ENCODE data around the gene PTPN14. TPM values are rescaled to one million over a fixed set of nuclear protein-coding genes. Genes with fewer than 3 reads are reported as not detected.
"Not testable (repeated sequence)": the region's sequence is repeated elsewhere in the genome, so short reads cannot be mapped to it uniquely, and the experiment has no call there.

PTPN14 gene
- total RNA-seq, 1 donor from 2014 or later = 25.1 TPM

- no peak for DNase-seq
- intact Hi-C loops (cut with DNase I) = no loop called here
- ATAC-seq (ENCODE audit: poor library complexity) = no peak
Measured at GRCh38 chr1:214520544-214521165, 30.7 kb downstream of the PTPN14 start.

- intact Hi-C loops (cut with DNase I) = no loop called here
- DNase-seq (no peak), ATAC-seq (ENCODE audit: poor library complexity) (no peak)
Measured at GRCh38 chr1:214518361-214518760, 33.0 kb downstream of the PTPN14 start.

GRCh38 chr1:214516434-214517326 lies 34.7 kb downstream of the PTPN14 start:
- ATAC-seq (ENCODE audit: poor library complexity) (no peak), DNase-seq (no peak)
- intact Hi-C loops (cut with DNase I) = no loop called here

GRCh38 chr1:214515544-214516433 lies 35.6 kb downstream of the PTPN14 start:
- DNase-seq = no peak
- no peak for ATAC-seq (ENCODE audit: poor library complexity)

GRCh38 chr1:214514819-214515383 lies 36.5 kb downstream of the PTPN14 start:
- no peak for ATAC-seq (ENCODE audit: poor library complexity)
- intact Hi-C loops (cut with DNase I) = no loop called here
- DNase-seq = no peak

More at GRCh38 chr1:214515544-214516433, 35.6 kb downstream of the PTPN14 start:
- intact Hi-C loops (cut with DNase I) = no loop called here

- ATAC-seq (ENCODE audit: poor library complexity) (no peak), DNase-seq (no peak)
- intact Hi-C loops (cut with DNase I) = no loop called here
Measured at GRCh38 chr1:214514032-214514818, 37.2 kb downstream of the PTPN14 start.

GRCh38 chr1:214513394-214513793 lies 38.0 kb downstream of the PTPN14 start:
- no peak for DNase-seq
- no peak for ATAC-seq (ENCODE audit: poor library complexity)
- intact Hi-C loops (cut with DNase I) = no loop called here

- no peak for ATAC-seq (ENCODE audit: poor library complexity)
- intact Hi-C loops (cut with DNase I) = no loop called here
- no peak for DNase-seq
Measured at GRCh38 chr1:214511639-214511998, 39.8 kb downstream of the PTPN14 start.

- DNase-seq = no peak
- ATAC-seq (ENCODE audit: poor library complexity) = no peak
- intact Hi-C loops (cut with DNase I) = no loop called here
Measured at GRCh38 chr1:214510914-214511638, 40.3 kb downstream of the PTPN14 start.

- DNase-seq = no peak
- intact Hi-C loops (cut with DNase I) = no loop called here
- no peak for ATAC-seq (ENCODE audit: poor library complexity)
Measured at GRCh38 chr1:214510477-214510876, 40.9 kb downstream of the PTPN14 start.

- ATAC-seq (ENCODE audit: poor library complexity); intact Hi-C loops (cut with DNase I); DNase-seq: not testable (repeated sequence)
Measured at GRCh38 chr1:214509622-214510021, 41.8 kb downstream of the PTPN14 start.

GRCh38 chr1:214506972-214507431 lies 44.4 kb downstream of the PTPN14 start:
- ATAC-seq (ENCODE audit: poor library complexity) (no peak), DNase-seq (no peak)
- intact Hi-C loops (cut with DNase I) = no loop called here

GRCh38 chr1:214505134-214505533 lies 46.3 kb downstream of the PTPN14 start:
- DNase-seq (no peak), ATAC-seq (ENCODE audit: poor library complexity) (no peak)
- intact Hi-C loops (cut with DNase I) = no loop called here

- ATAC-seq (ENCODE audit: poor library complexity) = no peak
- intact Hi-C loops (cut with DNase I) = no loop called here
- DNase-seq = no peak
Measured at GRCh38 chr1:214504330-214504729, 47.1 kb downstream of the PTPN14 start.

- DNase-seq = no peak
- no peak for ATAC-seq (ENCODE audit: poor library complexity)
- intact Hi-C loops (cut with DNase I) = no loop called here
Measured at GRCh38 chr1:214503553-214503952, 47.8 kb downstream of the PTPN14 start.

GRCh38 chr1:214500340-214501055 lies 50.9 kb downstream of the PTPN14 start:
- no peak for DNase-seq
- ATAC-seq (ENCODE audit: poor library complexity) = no peak
- intact Hi-C loops (cut with DNase I) = no loop called here

- ATAC-seq (ENCODE audit: poor library complexity) = no peak
- intact Hi-C loops (cut with DNase I) = no loop called here
- no peak for DNase-seq
Measured at GRCh38 chr1:214499732-214500131, 51.7 kb downstream of the PTPN14 start.
